ENCODE results near the gene UVRAG.

UVRAG gene

GRCh38 chr11:75891947-75892739 lies 77.1 kb downstream of the UVRAG start:
- no peak for TF ChIP-seq REST (IDR thresholded peaks at IDR 0.05; ENCODE audit: insufficient replicate concordance, low read depth)
- TF ChIP-seq GABPA (IDR thresholded peaks at IDR 0.05; ENCODE audit: low read depth) = no peak
- TF ChIP-seq CTCF (IDR thresholded peaks at IDR 0.05; ENCODE audit: insufficient read depth, low read length) = no peak
- peak; percentile 66; the same call in 1 of the 2 replicates for TF ChIP-seq SPI1 (IDR thresholded peaks at IDR 0.05; ENCODE audit: borderline replicate concordance, low read depth)
- no peak for TF ChIP-seq POLR2AphosphoS5 (IDR thresholded peaks at IDR 0.05; ENCODE audit: low read depth)
- DNase-seq (ENCODE audit: low read depth in 1 of 2, low spot score in 1 of 2) = peak; percentile 54 to 60
- Histone ChIP-seq H3K4me3 (replicated peaks; ENCODE audit: insufficient read depth, low read length) (no peak overlapping the region), H3K27ac (replicated peaks) (peak overlapping the region; percentile 67), H3K27me3 (ENCODE audit: insufficient read depth, poor library complexity, severe bottlenecking) (no peaks in the 10 kb centered on the region)

GRCh38 chr11:75893251-75893650 lies 78.2 kb downstream of the UVRAG start:
- H3K27ac ChIP-seq (replicated peaks) = no peak overlapping the region

More at GRCh38 chr11:75893251-75893650, 78.2 kb downstream of the UVRAG start:
- TF ChIP-seq CTCF (IDR thresholded peaks at IDR 0.05; ENCODE audit: insufficient read depth, low read length) (no peak), POLR2AphosphoS5 (IDR thresholded peaks at IDR 0.05; ENCODE audit: low read depth) (no peak), GABPA (IDR thresholded peaks at IDR 0.05; ENCODE audit: low read depth) (no peak), SPI1 (IDR thresholded peaks at IDR 0.05; ENCODE audit: borderline replicate concordance, low read depth) (no peak), REST (IDR thresholded peaks at IDR 0.05; ENCODE audit: insufficient replicate concordance, low read depth) (no peak)
- Histone ChIP-seq H3K4me3 (replicated peaks; ENCODE audit: insufficient read depth, low read length) (no peak overlapping the region), H3K27me3 (ENCODE audit: insufficient read depth, poor library complexity, severe bottlenecking) (no peaks in the 10 kb centered on the region)
- DNase-seq (ENCODE audit: low read depth in 1 of 2, low spot score in 1 of 2) = no peak

All from HL-60 (cell line).